ENCODE data around the gene C17orf58.
"Not testable (repeated sequence)": the region's sequence is repeated elsewhere in the genome, so short reads cannot be mapped to it uniquely, and the experiment has no call there.

The C17orf58 gene

DNA sequence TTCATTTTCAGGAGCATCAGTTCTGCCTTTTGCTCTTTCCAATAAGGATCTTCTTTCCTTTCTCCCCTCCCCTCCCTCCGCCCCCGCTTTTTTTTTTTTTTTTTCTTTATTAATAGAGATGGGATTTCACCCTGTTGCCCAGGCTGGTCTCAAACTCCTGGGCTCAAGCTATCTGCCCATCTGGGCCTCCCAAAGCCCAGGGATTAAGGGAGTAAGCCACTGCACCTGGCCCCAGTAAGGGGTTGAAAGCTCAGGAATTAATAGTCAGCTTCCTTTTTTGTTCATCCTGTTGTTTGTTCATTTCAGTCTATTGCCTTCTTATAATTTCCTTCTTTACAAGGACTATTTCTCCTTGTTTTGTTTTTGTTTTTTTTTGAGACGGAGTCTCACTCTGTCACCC is 7.9 kb upstream of the C17orf58 start:
- DNase-seq (ENCODE audit: low read depth, low spot score) = no peak

GRCh38 chr17:67999291-67999911 is 3.1 kb upstream of the C17orf58 start:
- no peak for DNase-seq (ENCODE audit: low read depth, low spot score)

DNA sequence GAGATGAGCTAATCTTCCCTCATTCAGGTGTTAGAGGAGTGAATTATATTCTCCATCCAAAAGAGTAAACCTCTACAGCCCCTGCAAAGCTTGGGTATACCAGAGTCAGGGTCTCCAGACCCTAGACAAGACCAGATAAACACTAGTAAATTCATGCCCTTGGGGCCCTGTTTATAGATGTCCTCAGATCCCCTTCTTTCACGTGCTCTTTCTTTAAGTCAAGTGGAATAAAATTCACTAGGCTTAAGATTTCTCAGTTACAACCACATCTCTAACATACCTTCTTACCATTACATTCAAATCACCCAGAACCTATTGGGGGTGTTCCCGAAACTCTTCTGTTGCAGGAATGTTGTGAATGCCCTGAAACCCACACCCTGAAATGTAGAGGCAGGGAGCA is 2.2 kb upstream of the C17orf58 start:
- DNase-seq (ENCODE audit: low read depth, low spot score) = no peak

GRCh38 chr17:67995570-67996263 is 552 bp downstream of the C17orf58 start:
- DNase-seq (ENCODE audit: low read depth, low spot score) = no peak

- DNase-seq (ENCODE audit: low read depth, low spot score) = no peak
These were observed 1.3 kb downstream of the C17orf58 start for GRCh38 chr17:67994817-67995569.

DNA sequence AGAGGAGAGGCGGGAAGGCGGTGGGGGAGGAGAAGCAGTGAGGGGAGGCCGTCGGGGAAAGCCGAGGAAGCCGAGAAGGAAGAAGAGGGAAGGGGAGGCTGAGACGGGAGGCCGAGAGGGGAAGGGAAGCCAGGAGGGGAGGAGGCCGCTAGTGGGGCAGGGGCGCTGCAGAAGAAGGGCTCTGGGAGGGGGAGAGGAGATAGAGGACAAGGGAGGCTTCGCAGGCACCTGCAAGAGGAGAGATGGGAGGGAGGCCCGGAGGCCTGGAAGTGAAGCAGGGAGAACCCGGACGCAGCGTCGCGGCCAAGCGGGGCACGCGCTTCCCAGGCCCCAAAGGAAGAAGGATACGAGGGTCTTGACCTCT is 2.3 kb downstream of the C17orf58 start:
- no peak for DNase-seq (ENCODE audit: low read depth, low spot score)

DNA sequence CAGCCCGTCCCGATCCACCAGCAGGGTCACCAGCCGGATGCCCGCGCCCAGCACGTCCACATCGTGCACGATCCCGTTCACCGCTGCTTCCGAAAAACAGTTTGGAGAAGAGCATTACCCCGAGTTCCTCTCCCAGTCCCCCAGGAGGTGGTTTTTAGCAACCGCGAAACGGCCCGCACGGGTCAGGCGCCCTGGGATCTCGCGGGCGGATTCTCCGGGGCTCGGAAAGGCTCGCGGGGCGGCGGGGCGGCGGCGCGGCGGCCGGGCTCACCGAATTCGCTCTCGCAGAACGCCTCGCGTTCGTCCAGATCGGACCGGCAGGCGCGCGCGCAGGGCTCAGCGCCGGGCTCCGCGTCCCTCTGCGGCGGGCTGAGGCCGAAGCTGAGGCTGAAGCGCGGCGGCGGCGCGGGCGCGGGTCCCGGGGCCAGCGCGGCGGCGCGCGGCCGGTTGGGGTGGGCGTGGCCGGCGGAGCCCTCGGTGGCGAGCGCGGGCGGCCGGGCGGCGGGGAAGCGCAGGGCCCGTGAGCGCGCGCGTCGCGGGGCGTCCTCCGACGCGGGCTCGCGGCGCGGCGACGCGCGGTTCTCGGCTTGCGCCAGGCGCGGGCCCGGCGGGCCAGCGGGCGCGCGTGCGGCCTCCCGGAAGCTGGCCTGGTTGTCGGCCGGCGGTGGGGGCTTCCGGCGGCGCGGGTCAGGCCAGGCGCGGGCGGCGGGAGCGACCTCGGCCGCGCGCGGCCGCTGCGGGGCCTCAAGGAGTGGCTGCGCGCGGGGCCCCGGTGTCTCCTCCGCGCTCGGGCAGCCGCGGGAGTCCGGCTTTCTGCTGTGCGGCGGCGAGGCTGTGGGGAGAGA is 2.9 kb downstream of the C17orf58 start:
- no peak for DNase-seq (ENCODE audit: low read depth, low spot score)

DNA sequence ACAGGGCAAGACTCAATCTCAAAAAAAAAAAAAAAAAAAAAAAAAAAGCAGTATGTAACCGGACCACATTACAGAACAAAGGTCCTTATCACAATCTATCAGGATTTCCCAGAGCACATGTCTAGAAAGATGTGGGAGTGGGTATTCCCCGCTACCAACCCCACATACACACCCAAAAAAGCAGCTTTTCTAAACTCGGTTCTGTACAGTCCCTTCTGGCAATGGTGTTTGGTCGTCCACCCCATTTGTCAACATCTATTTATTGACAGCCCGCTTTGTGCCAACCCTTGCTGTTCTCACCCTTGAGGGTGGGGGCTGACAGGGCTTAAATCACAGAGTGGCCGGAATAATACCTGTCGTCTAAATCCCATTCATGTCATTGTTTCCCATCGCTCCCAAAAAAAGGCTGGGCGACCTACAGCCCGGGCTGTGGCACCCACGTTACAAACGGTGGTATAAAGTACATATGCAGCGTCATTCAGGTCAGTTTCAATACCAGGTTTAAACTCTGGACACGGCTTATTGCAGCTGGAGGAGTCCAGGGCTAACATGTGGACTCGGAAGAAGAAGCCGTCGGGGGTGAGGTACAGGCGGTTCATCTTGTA is 3.6 kb downstream of the C17orf58 start:
- DNase-seq (ENCODE audit: low read depth, low spot score) = no peak

- no peak for DNase-seq (ENCODE audit: low read depth, low spot score)
These were observed 5.4 kb downstream of the C17orf58 start for GRCh38 chr17:67990909-67991308.

- no peak for DNase-seq (ENCODE audit: low read depth, low spot score)
These were observed 12.9 kb downstream of the C17orf58 start for GRCh38 chr17:67983383-67983688.

DNA sequence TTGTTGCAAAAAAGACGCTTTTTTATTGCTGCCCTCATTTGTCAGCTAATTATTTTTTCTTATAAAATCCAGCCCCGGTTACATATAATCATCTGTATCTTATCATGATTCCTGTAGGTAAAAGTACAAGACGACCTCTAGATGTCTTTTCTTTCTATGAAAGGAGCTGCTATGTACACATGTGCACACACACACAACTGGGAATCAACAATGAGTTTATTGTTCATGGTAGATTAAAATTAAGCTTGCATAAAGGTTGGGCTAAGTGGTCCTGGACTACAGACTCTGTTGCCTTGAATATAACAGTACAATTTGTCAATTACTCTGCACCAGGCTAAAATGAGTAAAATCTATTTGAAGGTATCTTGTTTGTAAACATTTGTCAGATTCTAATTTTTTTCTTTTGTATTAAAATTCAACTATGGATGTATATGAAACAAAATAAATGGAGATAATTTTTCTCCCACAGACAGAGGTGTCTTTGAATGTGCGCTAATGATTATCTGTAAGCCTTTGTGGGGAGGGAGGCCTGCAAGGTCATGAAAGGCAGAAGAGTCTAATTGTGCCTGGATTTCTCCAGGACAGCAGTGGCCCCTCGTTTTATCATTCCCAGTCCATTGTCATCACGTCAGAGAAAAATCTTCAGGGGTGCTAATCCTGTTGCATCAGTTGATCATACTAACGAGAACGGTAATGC is 13.4 kb downstream of the C17orf58 start:
- DNase-seq (ENCODE audit: low read depth, low spot score) = no peak

DNA sequence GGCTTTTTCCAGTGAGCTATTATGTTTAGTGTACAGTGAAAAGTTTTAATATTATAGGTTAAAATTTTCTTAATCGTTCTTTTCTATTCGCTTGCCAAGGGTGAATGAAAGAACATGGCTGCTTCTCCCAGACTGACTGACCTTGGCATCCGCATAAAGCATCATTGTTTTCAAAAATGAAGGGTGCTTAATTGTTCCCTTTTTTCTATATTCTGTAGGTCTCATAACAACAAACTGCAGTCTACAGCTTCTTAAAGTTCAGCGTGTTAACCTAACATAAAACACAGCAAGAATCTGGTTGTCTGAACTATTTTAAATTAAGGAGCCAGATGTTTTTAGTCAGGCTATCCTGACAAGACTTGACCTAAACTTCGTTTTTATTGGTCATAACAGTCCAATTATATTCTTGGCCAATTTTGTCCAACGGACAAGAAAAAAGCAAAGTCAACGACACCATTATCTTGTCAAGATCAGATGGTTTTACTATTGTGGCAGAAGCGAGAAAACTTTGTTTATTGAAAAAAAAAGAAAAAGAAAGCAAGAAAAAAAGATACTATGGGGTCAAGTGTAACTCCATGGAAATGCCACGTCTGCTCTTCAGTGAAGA is 14.1 kb downstream of the C17orf58 start:
- no peak for DNase-seq (ENCODE audit: low read depth, low spot score)

GRCh38 chr17:67980883-67981282 is 15.4 kb downstream of the C17orf58 start:
- not testable (repeated sequence) for DNase-seq (ENCODE audit: low read depth, low spot score)

- DNase-seq (ENCODE audit: low read depth, low spot score) = no peak
These were observed 15.8 kb downstream of the C17orf58 start for GRCh38 chr17:67980456-67980855.

DNA sequence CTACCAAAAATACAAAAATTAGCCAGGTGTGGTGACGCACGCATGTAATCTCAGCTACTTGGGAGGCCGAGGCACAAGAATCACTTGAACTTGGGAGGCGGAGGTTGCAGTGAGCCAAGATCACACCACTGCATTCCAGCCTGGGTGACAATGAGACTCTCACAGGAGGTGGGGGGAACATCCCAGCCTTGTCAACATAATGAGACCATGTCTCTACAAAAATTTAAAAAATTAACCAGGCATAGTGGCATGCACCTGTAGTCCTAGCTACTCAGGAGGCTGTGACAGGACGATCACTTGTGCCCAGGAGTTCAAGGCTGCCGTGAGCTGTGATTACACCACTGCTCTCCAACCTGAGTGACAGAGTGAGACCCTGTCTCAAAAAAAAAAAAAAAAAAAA is 20.0 kb downstream of the C17orf58 start:
- not testable (repeated sequence) for DNase-seq (ENCODE audit: low read depth, low spot score)

- DNase-seq (ENCODE audit: low read depth, low spot score) = peak; percentile 99
These were observed 21.6 kb downstream of the C17orf58 start for GRCh38 chr17:67974598-67975066.

DNA sequence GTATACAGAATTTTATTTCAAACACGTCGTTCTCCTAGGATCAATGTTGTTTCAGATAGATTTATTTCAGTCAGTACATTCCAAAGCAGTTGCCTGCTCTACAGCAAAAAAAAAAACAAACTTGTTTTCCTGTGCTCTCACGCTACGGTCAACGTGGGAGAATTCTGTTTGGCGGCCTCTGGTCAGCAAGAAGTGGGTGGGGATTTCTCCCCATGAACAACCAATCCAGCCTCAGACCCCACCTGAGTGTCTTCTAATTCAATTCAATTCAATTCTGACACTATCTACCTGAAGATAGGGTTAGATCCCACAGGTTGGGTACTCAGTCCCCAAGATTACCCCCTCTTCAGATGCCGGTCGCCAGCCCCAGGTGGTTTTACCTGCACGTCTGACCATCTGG is 22.1 kb downstream of the C17orf58 start:
- DNase-seq (ENCODE audit: low read depth, low spot score) = no peak

DNA sequence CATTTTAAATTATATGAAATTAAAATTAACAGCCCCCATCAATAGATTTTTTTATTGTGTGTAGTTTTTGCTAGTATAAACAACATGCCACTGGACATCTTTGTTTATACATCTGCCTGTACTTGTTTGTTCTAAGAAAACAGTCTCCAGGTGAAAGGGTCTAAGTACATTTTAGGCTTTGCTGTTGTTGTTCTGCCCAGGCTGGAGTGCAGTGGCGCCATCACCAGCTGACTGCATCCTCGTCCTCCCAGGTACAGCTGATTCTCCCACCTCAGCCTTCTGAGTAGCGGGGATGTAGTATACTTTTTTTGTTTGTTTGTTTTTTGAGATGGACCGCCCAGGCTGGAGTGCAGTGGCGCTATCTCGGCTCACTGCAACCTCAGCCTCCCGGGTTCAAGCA is 25.5 kb downstream of the C17orf58 start:
- DNase-seq (ENCODE audit: low read depth, low spot score) = no peak

DNA sequence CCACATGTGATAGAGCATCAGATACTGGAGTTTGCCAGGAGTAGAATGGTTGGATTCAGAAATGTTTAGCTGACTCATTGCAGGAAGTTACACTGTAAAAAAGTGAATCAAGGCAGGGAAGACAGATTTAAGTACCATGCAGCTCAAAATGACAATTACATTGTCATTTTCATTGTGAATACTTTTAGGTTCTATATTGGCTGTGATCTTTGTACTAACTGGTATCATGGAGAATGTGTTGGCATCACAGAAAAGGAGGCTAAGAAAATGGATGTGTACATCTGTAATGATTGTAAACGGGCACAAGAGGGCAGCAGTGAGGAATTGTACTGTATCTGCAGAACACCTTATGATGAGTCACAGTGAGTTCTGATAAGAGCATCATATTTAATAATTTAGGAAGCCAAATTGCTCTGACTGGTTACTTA is 33.1 kb downstream of the C17orf58 start:
- DNase-seq (ENCODE audit: low read depth, low spot score) = not testable (repeated sequence)

DNA sequence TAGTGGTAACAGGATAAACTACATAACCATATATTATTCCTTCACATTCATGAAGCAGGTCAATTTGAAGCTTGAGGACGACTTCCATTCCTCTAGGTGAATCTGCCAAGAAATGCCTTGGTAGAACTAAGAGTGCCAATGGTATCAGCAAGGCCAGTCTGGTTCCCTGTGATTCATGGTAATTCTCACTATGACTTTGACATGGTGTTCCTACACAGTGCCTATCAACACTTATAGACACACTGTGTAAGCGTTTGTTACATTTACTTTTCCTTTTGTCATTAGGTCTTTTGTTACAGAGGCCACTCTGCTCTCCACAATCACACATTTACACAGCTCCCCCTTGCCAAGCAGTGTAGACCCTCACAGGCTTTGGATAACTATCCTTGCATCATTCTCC is 34.1 kb downstream of the C17orf58 start:
- DNase-seq (ENCODE audit: low read depth, low spot score) = not testable (repeated sequence)

Data from iPS DF 19.7 (cell line).